ENCODE results near the gene ZNF205. TPM values are rescaled to one million over a fixed set of nuclear protein-coding genes. Genes with fewer than 3 reads are reported as not detected.

ZNF205 gene
- total and polyA plus RNA-seq, 9 of the 15 experiments (the other 6 are each of a cell fraction or from before 2014, with no cell fraction given): 2.4 to 11.8 (median 5.1) TPM; not detected in 2

DNA sequence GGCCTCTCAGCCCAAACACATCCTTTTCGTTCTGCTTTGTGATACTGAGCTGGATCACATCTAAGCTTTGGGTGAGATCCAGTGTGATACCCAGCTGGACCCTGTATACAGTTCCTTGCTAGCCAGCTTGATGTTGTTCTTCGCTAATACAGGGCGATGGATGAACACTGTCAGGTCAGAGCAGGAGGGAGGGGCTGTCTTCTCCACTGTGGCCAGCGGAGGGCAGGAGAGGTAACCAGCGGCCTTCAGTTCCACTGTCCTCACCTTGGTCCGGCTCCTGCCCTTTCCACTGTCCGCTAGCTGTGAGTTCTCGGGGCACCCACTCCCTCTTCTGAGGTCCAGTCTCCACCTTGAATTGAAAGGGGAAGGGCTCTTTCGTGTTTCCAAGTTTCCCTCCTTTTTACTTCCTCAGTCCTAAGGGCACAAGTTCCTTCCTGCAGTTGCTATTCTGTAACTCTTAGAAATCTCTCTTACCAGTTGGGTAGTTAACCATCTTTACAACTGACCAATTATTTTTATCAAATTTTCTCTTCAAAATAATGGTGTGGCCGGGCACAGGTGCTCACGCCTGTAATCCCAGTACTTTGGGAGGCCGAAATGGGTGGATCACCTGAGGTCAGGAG, 19.5 kb downstream of the ZNF205 start (continued):
- TF ChIP-seq, protein P1, sequence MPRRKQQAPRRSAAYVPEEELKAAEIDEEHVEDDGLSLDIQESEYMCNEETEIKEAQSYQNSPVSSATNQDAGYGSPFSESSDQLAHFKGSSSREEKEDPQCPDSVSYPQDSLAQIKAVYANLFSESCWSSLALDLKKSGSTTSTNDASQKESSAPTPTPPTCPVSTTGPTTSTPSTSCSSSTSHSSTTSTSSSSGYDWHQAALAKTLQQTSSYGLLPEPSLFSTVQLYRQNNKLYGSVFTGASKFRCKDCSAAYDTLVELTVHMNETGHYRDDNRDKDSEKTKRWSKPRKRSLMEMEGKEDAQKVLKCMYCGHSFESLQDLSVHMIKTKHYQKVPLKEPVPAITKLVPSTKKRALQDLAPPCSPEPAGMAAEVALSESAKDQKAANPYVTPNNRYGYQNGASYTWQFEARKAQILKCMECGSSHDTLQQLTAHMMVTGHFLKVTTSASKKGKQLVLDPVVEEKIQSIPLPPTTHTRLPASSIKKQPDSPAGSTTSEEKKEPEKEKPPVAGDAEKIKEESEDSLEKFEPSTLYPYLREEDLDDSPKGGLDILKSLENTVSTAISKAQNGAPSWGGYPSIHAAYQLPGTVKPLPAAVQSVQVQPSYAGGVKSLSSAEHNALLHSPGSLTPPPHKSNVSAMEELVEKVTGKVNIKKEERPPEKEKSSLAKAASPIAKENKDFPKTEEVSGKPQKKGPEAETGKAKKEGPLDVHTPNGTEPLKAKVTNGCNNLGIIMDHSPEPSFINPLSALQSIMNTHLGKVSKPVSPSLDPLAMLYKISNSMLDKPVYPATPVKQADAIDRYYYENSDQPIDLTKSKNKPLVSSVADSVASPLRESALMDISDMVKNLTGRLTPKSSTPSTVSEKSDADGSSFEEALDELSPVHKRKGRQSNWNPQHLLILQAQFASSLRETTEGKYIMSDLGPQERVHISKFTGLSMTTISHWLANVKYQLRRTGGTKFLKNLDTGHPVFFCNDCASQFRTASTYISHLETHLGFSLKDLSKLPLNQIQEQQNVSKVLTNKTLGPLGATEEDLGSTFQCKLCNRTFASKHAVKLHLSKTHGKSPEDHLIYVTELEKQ (CRISPR knock-in tag; IDR thresholded peaks at IDR 0.05): no peak
- TF ChIP-seq, protein P2, sequence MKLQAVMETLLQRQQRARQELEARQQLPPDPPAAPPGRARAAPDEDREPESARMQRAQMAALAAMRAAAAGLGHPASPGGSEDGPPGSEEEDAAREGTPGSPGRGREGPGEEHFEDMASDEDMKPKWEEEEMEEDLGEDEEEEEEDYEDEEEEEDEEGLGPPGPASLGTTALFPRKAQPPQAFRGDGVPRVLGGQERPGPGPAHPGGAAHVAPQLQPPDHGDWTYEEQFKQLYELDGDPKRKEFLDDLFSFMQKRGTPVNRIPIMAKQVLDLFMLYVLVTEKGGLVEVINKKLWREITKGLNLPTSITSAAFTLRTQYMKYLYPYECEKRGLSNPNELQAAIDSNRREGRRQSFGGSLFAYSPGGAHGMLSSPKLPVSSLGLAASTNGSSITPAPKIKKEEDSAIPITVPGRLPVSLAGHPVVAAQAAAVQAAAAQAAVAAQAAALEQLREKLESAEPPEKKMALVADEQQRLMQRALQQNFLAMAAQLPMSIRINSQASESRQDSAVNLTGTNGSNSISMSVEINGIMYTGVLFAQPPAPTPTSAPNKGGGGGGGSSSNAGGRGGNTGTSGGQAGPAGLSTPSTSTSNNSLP (IDR thresholded peaks at IDR 0.05; ENCODE audit: borderline replicate concordance, low read depth, low read length): no peak
- no peak for TF ChIP-seq ZNF217 (CRISPR knock-in tag; IDR thresholded peaks at IDR 0.05)
- TF ChIP-seq, protein P3, sequence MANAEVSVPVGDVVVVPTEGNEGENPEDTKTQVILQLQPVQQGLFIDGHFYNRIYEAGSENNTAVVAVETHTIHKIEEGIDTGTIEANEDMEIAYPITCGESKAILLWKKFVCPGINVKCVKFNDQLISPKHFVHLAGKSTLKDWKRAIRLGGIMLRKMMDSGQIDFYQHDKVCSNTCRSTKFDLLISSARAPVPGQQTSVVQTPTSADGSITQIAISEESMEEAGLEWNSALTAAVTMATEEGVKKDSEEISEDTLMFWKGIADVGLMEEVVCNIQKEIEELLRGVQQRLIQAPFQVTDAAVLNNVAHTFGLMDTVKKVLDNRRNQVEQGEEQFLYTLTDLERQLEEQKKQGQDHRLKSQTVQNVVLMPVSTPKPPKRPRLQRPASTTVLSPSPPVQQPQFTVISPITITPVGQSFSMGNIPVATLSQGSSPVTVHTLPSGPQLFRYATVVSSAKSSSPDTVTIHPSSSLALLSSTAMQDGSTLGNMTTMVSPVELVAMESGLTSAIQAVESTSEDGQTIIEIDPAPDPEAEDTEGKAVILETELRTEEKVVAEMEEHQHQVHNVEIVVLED (CRISPR knock-in tag; IDR thresholded peaks at IDR 0.05): no peak
- no peak for TF ChIP-seq PYGO2 (tag; IDR thresholded peaks at IDR 0.05)
